ENCODE data around the gene ALG9. TPM values are rescaled to one million over a fixed set of nuclear protein-coding genes. Genes with fewer than 3 reads are reported as not detected.
A peak's percentile ranks its signal among the peaks of the same experiment; 100 is the strongest.

Gene ALG9
- total RNA-seq, 1 donor from 2014 or later, result 55.5 TPM

DNA sequence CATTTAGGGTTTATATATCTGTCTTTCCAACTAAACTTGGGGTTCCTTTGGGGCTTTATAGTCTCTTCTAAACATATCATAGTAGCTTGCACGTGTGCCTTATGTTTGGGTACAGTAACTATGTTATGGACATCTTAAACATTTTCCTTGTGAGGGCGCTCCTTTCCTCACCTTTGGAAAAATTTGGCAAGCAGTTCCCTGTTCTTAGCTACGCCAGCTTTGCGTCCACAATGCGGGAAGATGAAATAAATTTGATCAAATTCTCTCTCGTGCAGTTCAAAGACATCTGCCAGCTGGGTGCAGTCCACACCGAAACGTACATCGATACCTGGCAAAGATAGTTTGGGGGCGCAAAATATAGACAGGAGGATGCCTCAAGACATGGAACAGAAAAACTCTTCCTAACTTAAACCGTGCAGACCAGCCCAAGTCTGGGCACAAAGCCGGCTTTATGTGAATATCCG lies 7.0 kb upstream of the ALG9 start:
- Mint-ChIP-seq H3K36me3 (ENCODE audit: low read depth) (no peaks in the 10 kb centered on the region), H3K9me3 (no peaks in the 10 kb centered on the region), H3K4me1 (peaks cover 17% of the 10 kb centered on the region), H3K27ac (ENCODE audit: unreplicated experiment) (peak overlapping the region; percentile 72), H3K4me3 (peak overlapping the region; percentile 93), H3K27me3 (ENCODE audit: low read depth) (no peaks in the 10 kb centered on the region)
- TF ChIP-seq CTCF (conservative IDR thresholded peaks at IDR 0.05), result no peak
- DNase-seq (ENCODE audit: low read depth, low spot score), result no peak

- peaks cover 11% of the 10 kb centered on the region for H3K36me3 Mint-ChIP-seq (ENCODE audit: low read depth)
- DNase-seq (ENCODE audit: low read depth, low spot score), result no peak
- peak overlapping the region; percentile 28 for H3K27ac Mint-ChIP-seq (ENCODE audit: unreplicated experiment)
- peaks cover 17% of the 10 kb centered on the region for H3K4me1 Mint-ChIP-seq
- no peaks in the 10 kb centered on the region for H3K9me3 Mint-ChIP-seq
- no peaks in the 10 kb centered on the region for H3K27me3 Mint-ChIP-seq (ENCODE audit: low read depth)
- TF ChIP-seq CTCF (conservative IDR thresholded peaks at IDR 0.05), result no peak
- H3K4me3 Mint-ChIP-seq, result peak overlapping the region; percentile 97
Measured at GRCh38 chr11:111871693-111872161, 346 bp upstream of the ALG9 start.

DNA sequence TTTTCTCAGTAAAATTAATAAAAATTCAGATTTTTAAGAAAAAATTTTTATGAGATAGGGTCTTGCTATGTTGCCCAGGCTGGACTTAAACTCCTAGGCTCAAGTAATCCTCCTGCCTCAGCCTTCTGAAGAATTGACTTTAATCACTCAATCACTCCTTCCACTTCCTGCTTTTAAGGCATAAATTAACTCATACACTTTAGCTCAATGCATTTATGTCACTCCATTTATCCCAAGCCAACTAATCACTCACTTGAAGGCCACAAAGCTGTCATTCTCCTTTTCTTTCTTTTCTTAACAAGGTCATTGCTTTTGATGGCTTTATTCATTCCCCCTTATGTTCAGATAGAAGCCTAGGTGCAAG lies 877 bp downstream of the ALG9 start:
- no peaks in the 10 kb centered on the region for H3K27me3 Mint-ChIP-seq (ENCODE audit: low read depth)
- DNase-seq (ENCODE audit: low read depth, low spot score), result no peak

DNA sequence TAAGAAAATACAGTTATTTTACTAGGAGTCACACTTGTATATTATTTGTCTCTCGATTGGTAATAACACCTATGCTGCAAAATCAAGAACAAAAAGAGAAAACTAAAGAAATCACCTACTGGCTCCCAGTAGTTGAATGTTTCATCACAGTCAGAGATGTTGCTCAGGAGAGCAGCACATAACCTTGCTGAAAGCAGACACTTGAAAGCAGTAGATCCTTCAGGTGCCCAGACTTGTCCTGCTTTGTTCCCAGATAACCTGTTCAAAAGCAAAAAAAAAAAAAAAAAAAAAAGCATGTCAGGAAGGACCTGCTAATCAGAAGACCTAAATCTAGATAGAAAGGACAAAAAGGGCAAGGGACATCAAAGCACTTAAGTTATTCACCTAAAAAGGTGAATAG lies 1.3 kb downstream of the ALG9 start:
- Mint-ChIP-seq H3K36me3 (ENCODE audit: low read depth) (peaks cover 11% of the 10 kb centered on the region), H3K27ac (ENCODE audit: unreplicated experiment) (no peak overlapping the region), H3K9me3 (no peaks in the 10 kb centered on the region), H3K4me1 (peaks cover 17% of the 10 kb centered on the region), H3K4me3 (peak overlapping the region; percentile 14), H3K27me3 (ENCODE audit: low read depth) (no peaks in the 10 kb centered on the region)
- no peak for TF ChIP-seq CTCF (conservative IDR thresholded peaks at IDR 0.05)
- no peak for DNase-seq (ENCODE audit: low read depth, low spot score)

More for the DNA sequence above, 877 bp downstream of the ALG9 start:
- TF ChIP-seq CTCF (conservative IDR thresholded peaks at IDR 0.05), result no peak
- Mint-ChIP-seq H3K4me1 (peaks cover 17% of the 10 kb centered on the region), H3K4me3 (peak overlapping the region; percentile 97), H3K36me3 (ENCODE audit: low read depth) (peaks cover 11% of the 10 kb centered on the region), H3K27ac (ENCODE audit: unreplicated experiment) (peak overlapping the region; percentile 94), H3K9me3 (no peaks in the 10 kb centered on the region)

- H3K9me3 Mint-ChIP-seq, result no peaks in the 10 kb centered on the region
- H3K36me3 Mint-ChIP-seq (ENCODE audit: low read depth), result peaks cover 6% of the 10 kb centered on the region
- H3K4me3 Mint-ChIP-seq, result no peak overlapping the region
- TF ChIP-seq CTCF (conservative IDR thresholded peaks at IDR 0.05), result no peak
- H3K27ac Mint-ChIP-seq (ENCODE audit: unreplicated experiment), result no peak overlapping the region
- H3K4me1 Mint-ChIP-seq, result no peaks in the 10 kb centered on the region
- DNase-seq (ENCODE audit: low read depth, low spot score), result no peak
- H3K27me3 Mint-ChIP-seq (ENCODE audit: low read depth), result no peaks in the 10 kb centered on the region
Measured at GRCh38 chr11:111860257-111860656, 11.1 kb downstream of the ALG9 start.

Measured in neural crest cell (in vitro differentiated cells).